ENCODE measurements around the gene BORCS5.

DNA sequence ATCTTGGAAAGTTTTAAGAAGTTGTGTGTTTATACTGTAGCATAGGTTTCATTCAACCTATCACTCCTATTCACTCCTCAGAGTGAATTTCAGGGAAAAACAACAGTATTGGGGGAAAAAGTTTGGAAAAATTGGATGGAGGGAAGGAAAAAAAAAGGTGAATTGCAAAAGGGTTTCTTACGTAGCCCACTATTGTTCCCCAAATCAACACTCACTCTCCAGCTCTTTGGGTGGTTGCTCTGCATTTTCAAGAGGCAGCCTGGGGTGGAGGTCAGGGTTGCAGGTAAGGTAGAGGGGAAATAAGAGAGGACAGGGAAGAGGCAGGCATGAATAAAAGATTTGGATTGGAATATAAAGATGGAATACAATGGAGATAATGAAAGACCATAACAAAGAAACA lies 42.3 kb downstream of the BORCS5 start:
- TF ChIP-seq, protein P1, sequence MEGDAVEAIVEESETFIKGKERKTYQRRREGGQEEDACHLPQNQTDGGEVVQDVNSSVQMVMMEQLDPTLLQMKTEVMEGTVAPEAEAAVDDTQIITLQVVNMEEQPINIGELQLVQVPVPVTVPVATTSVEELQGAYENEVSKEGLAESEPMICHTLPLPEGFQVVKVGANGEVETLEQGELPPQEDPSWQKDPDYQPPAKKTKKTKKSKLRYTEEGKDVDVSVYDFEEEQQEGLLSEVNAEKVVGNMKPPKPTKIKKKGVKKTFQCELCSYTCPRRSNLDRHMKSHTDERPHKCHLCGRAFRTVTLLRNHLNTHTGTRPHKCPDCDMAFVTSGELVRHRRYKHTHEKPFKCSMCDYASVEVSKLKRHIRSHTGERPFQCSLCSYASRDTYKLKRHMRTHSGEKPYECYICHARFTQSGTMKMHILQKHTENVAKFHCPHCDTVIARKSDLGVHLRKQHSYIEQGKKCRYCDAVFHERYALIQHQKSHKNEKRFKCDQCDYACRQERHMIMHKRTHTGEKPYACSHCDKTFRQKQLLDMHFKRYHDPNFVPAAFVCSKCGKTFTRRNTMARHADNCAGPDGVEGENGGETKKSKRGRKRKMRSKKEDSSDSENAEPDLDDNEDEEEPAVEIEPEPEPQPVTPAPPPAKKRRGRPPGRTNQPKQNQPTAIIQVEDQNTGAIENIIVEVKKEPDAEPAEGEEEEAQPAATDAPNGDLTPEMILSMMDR (conservative IDR thresholded peaks at IDR 0.05; ENCODE audit: low read depth, low read length): no peak
- no peak for TF ChIP-seq EZH2 (IDR thresholded peaks at IDR 0.05; ENCODE audit: borderline replicate concordance, low read depth, low read length, poor library complexity, severe bottlenecking)

All from A673 (cell line).